ENCODE data around the gene PPP4R4.

The PPP4R4 gene

GRCh38 chr14:94193776-94194175 is 19.7 kb downstream of the PPP4R4 start:
- H3K79me2 ChIP-seq (ENCODE audit: insufficient read depth, low read depth): no peaks in the 10 kb centered on the region
- H3K4me3 ChIP-seq (IDR thresholded peaks at IDR 0.05; ENCODE audit: insufficient read depth, low read depth, low read length): no peak overlapping the region

DNA sequence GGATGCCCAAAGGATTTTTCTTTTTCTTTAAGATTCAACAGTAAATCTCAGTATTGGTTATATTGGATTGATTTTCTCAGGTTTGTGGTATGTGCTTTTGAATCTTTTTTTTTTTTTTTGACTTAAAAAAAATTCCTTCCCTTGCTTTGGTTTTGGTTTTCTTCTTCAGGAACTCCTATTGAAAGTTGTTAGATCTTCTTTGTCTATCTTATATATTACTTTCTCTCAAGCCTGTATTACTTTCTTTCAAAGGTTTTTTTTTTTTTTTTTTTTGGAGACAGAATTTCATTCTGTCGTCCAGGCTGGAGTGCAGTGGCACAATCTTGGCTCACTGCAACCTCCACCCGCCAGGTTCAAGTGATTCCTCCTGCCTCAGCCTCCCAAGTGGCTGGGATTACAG is 21.9 kb downstream of the PPP4R4 start:
- H3K4me2 ChIP-seq: no peak overlapping the region
- H3K9ac ChIP-seq: no peak overlapping the region
- no peaks in the 10 kb centered on the region for H3K27me3 ChIP-seq (ENCODE audit: insufficient read depth, low read depth)
- H3K79me2 ChIP-seq (ENCODE audit: insufficient read depth, low read depth): no peaks in the 10 kb centered on the region
- H3K4me1 ChIP-seq (ENCODE audit: low read depth, poor library complexity, severe bottlenecking): no peaks in the 10 kb centered on the region
- TF ChIP-seq, protein P1, sequence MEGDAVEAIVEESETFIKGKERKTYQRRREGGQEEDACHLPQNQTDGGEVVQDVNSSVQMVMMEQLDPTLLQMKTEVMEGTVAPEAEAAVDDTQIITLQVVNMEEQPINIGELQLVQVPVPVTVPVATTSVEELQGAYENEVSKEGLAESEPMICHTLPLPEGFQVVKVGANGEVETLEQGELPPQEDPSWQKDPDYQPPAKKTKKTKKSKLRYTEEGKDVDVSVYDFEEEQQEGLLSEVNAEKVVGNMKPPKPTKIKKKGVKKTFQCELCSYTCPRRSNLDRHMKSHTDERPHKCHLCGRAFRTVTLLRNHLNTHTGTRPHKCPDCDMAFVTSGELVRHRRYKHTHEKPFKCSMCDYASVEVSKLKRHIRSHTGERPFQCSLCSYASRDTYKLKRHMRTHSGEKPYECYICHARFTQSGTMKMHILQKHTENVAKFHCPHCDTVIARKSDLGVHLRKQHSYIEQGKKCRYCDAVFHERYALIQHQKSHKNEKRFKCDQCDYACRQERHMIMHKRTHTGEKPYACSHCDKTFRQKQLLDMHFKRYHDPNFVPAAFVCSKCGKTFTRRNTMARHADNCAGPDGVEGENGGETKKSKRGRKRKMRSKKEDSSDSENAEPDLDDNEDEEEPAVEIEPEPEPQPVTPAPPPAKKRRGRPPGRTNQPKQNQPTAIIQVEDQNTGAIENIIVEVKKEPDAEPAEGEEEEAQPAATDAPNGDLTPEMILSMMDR (conservative IDR thresholded peaks at IDR 0.05; ENCODE audit: low read depth, low read length): no peak
- H3K27ac ChIP-seq: no peak overlapping the region
- H2AFZ ChIP-seq (ENCODE audit: low read depth): no peak overlapping the region
- H4K20me1 ChIP-seq (ENCODE audit: insufficient read depth): no peaks in the 10 kb centered on the region
- H3K36me3 ChIP-seq (ENCODE audit: insufficient read depth): no peaks in the 10 kb centered on the region
- H3K4me3 ChIP-seq (IDR thresholded peaks at IDR 0.05; ENCODE audit: insufficient read depth, low read depth, low read length): no peak overlapping the region

More at GRCh38 chr14:94193776-94194175, 19.7 kb downstream of the PPP4R4 start:
- Histone ChIP-seq H4K20me1 (ENCODE audit: insufficient read depth) (no peaks in the 10 kb centered on the region), H3K9ac (no peak overlapping the region), H3K27ac (no peak overlapping the region), H3K4me2 (no peak overlapping the region), H2AFZ (ENCODE audit: low read depth) (no peak overlapping the region), H3K27me3 (ENCODE audit: insufficient read depth, low read depth) (no peaks in the 10 kb centered on the region), H3K36me3 (ENCODE audit: insufficient read depth) (no peaks in the 10 kb centered on the region), H3K4me1 (ENCODE audit: low read depth, poor library complexity, severe bottlenecking) (no peaks in the 10 kb centered on the region)
- TF ChIP-seq, protein P1 (conservative IDR thresholded peaks at IDR 0.05; ENCODE audit: low read depth, low read length): no peak

- no peak overlapping the region for H3K4me2 ChIP-seq
- no peaks in the 10 kb centered on the region for H3K36me3 ChIP-seq (ENCODE audit: insufficient read depth)
- no peak overlapping the region for H2AFZ ChIP-seq (ENCODE audit: low read depth)
- H3K9ac ChIP-seq: no peak overlapping the region
- H3K4me3 ChIP-seq (IDR thresholded peaks at IDR 0.05; ENCODE audit: insufficient read depth, low read depth, low read length): no peak overlapping the region
- no peaks in the 10 kb centered on the region for H3K4me1 ChIP-seq (ENCODE audit: low read depth, poor library complexity, severe bottlenecking)
- H3K27me3 ChIP-seq (ENCODE audit: insufficient read depth, low read depth): no peaks in the 10 kb centered on the region
- no peaks in the 10 kb centered on the region for H4K20me1 ChIP-seq (ENCODE audit: insufficient read depth)
- TF ChIP-seq, protein P1 (conservative IDR thresholded peaks at IDR 0.05; ENCODE audit: low read depth, low read length): no peak
- H3K79me2 ChIP-seq (ENCODE audit: insufficient read depth, low read depth): no peaks in the 10 kb centered on the region
- no peak overlapping the region for H3K27ac ChIP-seq
These were observed 29.5 kb downstream of the PPP4R4 start for GRCh38 chr14:94203473-94204210.

DNA sequence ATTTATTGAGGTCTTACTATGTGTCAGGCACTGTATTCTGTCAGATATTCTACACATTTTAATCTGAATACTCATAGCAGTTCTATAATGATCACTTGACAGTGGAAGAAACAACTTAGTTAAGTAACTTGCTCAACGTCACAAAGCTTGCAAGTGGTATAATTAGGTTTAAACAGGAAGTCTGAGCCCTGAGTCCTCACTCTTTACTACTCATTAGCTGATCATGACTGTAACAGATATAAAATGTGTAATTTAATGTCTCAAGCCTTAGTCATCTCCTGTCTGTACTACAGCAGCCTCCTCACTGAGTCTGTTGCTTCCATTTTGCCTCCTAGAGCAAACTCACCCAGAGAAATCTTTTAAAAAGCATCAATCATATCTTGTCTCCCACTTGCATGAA is 38.9 kb downstream of the PPP4R4 start:
- Histone ChIP-seq H3K36me3 (ENCODE audit: insufficient read depth) (no peaks in the 10 kb centered on the region), H3K79me2 (ENCODE audit: insufficient read depth, low read depth) (no peaks in the 10 kb centered on the region), H3K27me3 (ENCODE audit: insufficient read depth, low read depth) (no peaks in the 10 kb centered on the region), H4K20me1 (ENCODE audit: insufficient read depth) (no peaks in the 10 kb centered on the region), H2AFZ (ENCODE audit: low read depth) (no peak overlapping the region), H3K4me2 (no peak overlapping the region), H3K27ac (no peak overlapping the region), H3K4me1 (ENCODE audit: low read depth, poor library complexity, severe bottlenecking) (no peaks in the 10 kb centered on the region), H3K9ac (no peak overlapping the region), H3K4me3 (IDR thresholded peaks at IDR 0.05; ENCODE audit: insufficient read depth, low read depth, low read length) (no peak overlapping the region)
- TF ChIP-seq, protein P1 (conservative IDR thresholded peaks at IDR 0.05; ENCODE audit: low read depth, low read length): no peak

All from KMS-11 (cell line).